IMR-90 (cell line): ENCODE measurements around the gene EPS8. TPM values are rescaled to one million over a fixed set of nuclear protein-coding genes. Genes with fewer than 3 reads are reported as not detected.

ENCODE experiments used
- ATAC-seq: fragments of 200-7000 bp; cut with Tn5 transposase; 2 replicates; pipeline ENCODE4 v1.9.1; 2020; ENCODE audit warnings: low read depth, mild to moderate bottlenecking, moderate library complexity
- BruUV-seq: library from RNA; stranded (reverse); fragments of 400-500 nt; replicated peaks from 2 replicates; lab custom pipeline; 2021; lab: Mats Ljungman, UMichigan
- CTCF ChIA-PET: fragments of 300-600 bp; formaldehyde crosslinking; extraction: SDS; loops from one replicate; lab custom pipeline; 2021; ENCODE audit warnings: antibody characterized with exemption; lab: Yijun Ruan, JAX
- POLR2A ChIA-PET: fragments of 300-600 bp; sonication (Branson Sonifier 250); formaldehyde crosslinking; loops from one replicate; lab custom pipeline; 2022; ENCODE audit warnings: antibody characterized with exemption; ENCODE audit not compliant: unreplicated experiment; lab: Charles Lee
- DNase-seq: peaks from one replicate; pipeline ENCODE4 v3.0.0; 2013
- H2AFZ ChIP-seq: replicated peaks from 2 replicates; pipeline ENCODE3; 2013; ENCODE audit warnings: low read length, mild to moderate bottlenecking; ENCODE audit not compliant: poor library complexity
- H2AK5ac ChIP-seq: 2 replicates; pipeline ENCODE4 v1.6.1; 2013; ENCODE audit warnings: low read depth, low read length, inconsistent platforms
- H2AK9ac ChIP-seq: replicated peaks from 2 replicates; pipeline ENCODE3; 2013; ENCODE audit warnings: mild to moderate bottlenecking, low read depth, low read length, moderate library complexity; ENCODE audit not compliant: poor library complexity
- H2BK120ac ChIP-seq: 2 replicates; pipeline ENCODE4 v1.6.1; 2013; ENCODE audit warnings: low read depth, low read length, inconsistent platforms
- H2BK15ac ChIP-seq: 3 replicates; pipeline ENCODE4 v1.6.1; 2013; ENCODE audit warnings: low read depth, low read length, inconsistent platforms
- H2BK20ac ChIP-seq: 2 replicates; pipeline ENCODE4 v1.6.1; 2013; ENCODE audit warnings: low read depth, mild to moderate bottlenecking, inconsistent platforms, low read length, moderate library complexity
- H2BK5ac ChIP-seq: 2 replicates; pipeline ENCODE4 v1.6.1; 2013; ENCODE audit warnings: mild to moderate bottlenecking, low read depth, low read length, inconsistent platforms; ENCODE audit not compliant: poor library complexity, severe bottlenecking
- H3K14ac ChIP-seq: replicated peaks from 2 replicates; pipeline ENCODE4 v1.6.1; 2013; ENCODE audit warnings: low read depth, low read length, inconsistent platforms
- H3K18ac ChIP-seq: 2 replicates; pipeline ENCODE4 v1.6.1; 2013; ENCODE audit warnings: low read depth, low read length, control low read depth
- H3K23ac ChIP-seq: 2 replicates; pipeline ENCODE4 v1.6.1; 2013; ENCODE audit warnings: low read depth, low read length, inconsistent platforms
- H3K27ac ChIP-seq: 2 replicates; pipeline ENCODE4 v1.5.1; 2013; ENCODE audit warnings: mild to moderate bottlenecking, control low read depth, low read length; ENCODE audit not compliant: insufficient read depth
- H3K27me3 ChIP-seq: 2 replicates; pipeline ENCODE4 v1.6.1; 2013; ENCODE audit warnings: low read length; ENCODE audit not compliant: control insufficient read depth, insufficient read depth
- H3K36me3 ChIP-seq: 2 replicates; pipeline ENCODE4 v1.6.1; 2013; ENCODE audit warnings: low read length, mixed read lengths; ENCODE audit not compliant: control insufficient read depth, insufficient read depth
- H3K4ac ChIP-seq: 2 replicates; pipeline ENCODE4 v1.6.1; 2013; ENCODE audit warnings: low read depth, low read length, inconsistent platforms
- H3K4me1 ChIP-seq: 2 replicates; pipeline ENCODE4 v1.6.1; 2013; ENCODE audit warnings: low read length, mixed read lengths; ENCODE audit not compliant: control insufficient read depth, insufficient read depth
- H3K4me2 ChIP-seq: 2 replicates; pipeline ENCODE4 v1.6.1; 2013; ENCODE audit warnings: low read depth, mild to moderate bottlenecking, control low read depth, low read length, moderate library complexity
- H3K4me3 ChIP-seq: 2 replicates; pipeline ENCODE4 v1.5.1; 2013; ENCODE audit warnings: low read depth, mild to moderate bottlenecking, control low read depth, low read length, moderate library complexity; ENCODE audit not compliant: insufficient read depth
- H3K56ac ChIP-seq: 2 replicates; pipeline ENCODE4 v1.6.1; 2013; ENCODE audit warnings: low read length, inconsistent platforms; ENCODE audit not compliant: insufficient read depth; ENCODE audit errors: extremely low read depth
- H3K79me1 ChIP-seq, 2 experiments: 2 replicates each; pipeline ENCODE4 v1.6.1; 2013; ENCODE audit warnings: low read length in 2 of 2, inconsistent platforms in 1 of 2, low read depth in 1 of 2
- H3K9ac ChIP-seq: 2 replicates; pipeline ENCODE4 v1.6.1; 2013; ENCODE audit warnings: low read depth, low read length, control low read depth
- H3K9me1 ChIP-seq: 2 replicates; pipeline ENCODE4 v1.6.1; 2013; ENCODE audit warnings: low read length, inconsistent platforms; ENCODE audit not compliant: insufficient read depth
- H3K9me3 ChIP-seq: 2 replicates; pipeline ENCODE4 v1.6.1; 2013; ENCODE audit warnings: low read length; ENCODE audit not compliant: control insufficient read depth, insufficient read depth
- H4K20me1 ChIP-seq: 2 replicates; pipeline ENCODE4 v1.6.1; 2013; ENCODE audit warnings: low read length, inconsistent platforms; ENCODE audit not compliant: insufficient read depth
- H4K5ac ChIP-seq: 2 replicates; pipeline ENCODE4 v1.6.1; 2013; ENCODE audit warnings: mild to moderate bottlenecking, low read depth, low read length, control low read depth
- H4K8ac ChIP-seq, 2 experiments: 2 replicates each; pipeline ENCODE4 v1.6.1; 2013; ENCODE audit warnings: low read depth in 2 of 2, low read length in 2 of 2, control low read depth in 1 of 2, inconsistent platforms in 1 of 2
- H4K91ac ChIP-seq: 2 replicates; pipeline ENCODE4 v1.6.1; 2013; ENCODE audit warnings: low read depth, low read length, inconsistent platforms; ENCODE audit not compliant: insufficient read depth
- BHLHE40 ChIP-seq: fragments of 150-350 bp; IDR thresholded peaks from 2 replicates; pipeline ENCODE4 v1.6.1; 2016; ENCODE audit warnings: mild to moderate bottlenecking, low read depth, low read length
- CEBPB ChIP-seq: IDR thresholded peaks from 2 replicates; pipeline ENCODE4 v1.6.1; 2012; ENCODE audit warnings: low read depth, low read length, improper control_type of control experiment
- CHD1 ChIP-seq: IDR thresholded peaks from 2 replicates; pipeline ENCODE4 v1.6.1; 2012; ENCODE audit warnings: low read depth, low read length, improper control_type of control experiment
- CTCF ChIP-seq: conservative IDR thresholded peaks from 2 replicates; pipeline ENCODE4 v1.5.1; 2012; ENCODE audit warnings: mild to moderate bottlenecking, low read depth, low read length, improper control_type of control experiment
- ELK1 ChIP-seq: fragments of 150-350 bp; IDR thresholded peaks from 2 replicates; pipeline ENCODE4 v1.6.1; 2016; ENCODE audit warnings: low read depth, mild to moderate bottlenecking, low read length, moderate library complexity, borderline replicate concordance
- FOS ChIP-seq: fragments of 150-350 bp; IDR thresholded peaks from 2 replicates; pipeline ENCODE4 v1.6.1; 2016; ENCODE audit warnings: low read depth, low read length
- MAFK ChIP-seq: IDR thresholded peaks from 2 replicates; pipeline ENCODE4 v1.6.1; 2012; ENCODE audit warnings: low read depth, low read length, improper control_type of control experiment
- MAZ ChIP-seq: IDR thresholded peaks from 2 replicates; pipeline ENCODE4 v1.6.1; 2012; ENCODE audit warnings: low read depth, mild to moderate bottlenecking, low read length, improper control_type of control experiment, moderate library complexity, borderline replicate concordance
- MXI1 ChIP-seq: IDR thresholded peaks from 2 replicates; pipeline ENCODE4 v1.6.1; 2012; ENCODE audit warnings: low read depth, mild to moderate bottlenecking, low read length, moderate library complexity, borderline replicate concordance
- NFE2L2 ChIP-seq: fragments of 150-350 bp; IDR thresholded peaks from 2 replicates; pipeline ENCODE4 v1.6.1; 2016; ENCODE audit warnings: low read depth, mild to moderate bottlenecking, low read length
- POLR2A ChIP-seq: IDR thresholded peaks from 2 replicates; pipeline ENCODE4 v1.6.1; 2012; ENCODE audit warnings: mild to moderate bottlenecking, low read depth, low read length
- RAD21 ChIP-seq: IDR thresholded peaks from 2 replicates; pipeline ENCODE4 v1.6.1; 2012; ENCODE audit warnings: low read length, improper control_type of control experiment
- RCOR1 ChIP-seq: IDR thresholded peaks from 2 replicates; pipeline ENCODE4 v1.6.1; 2012; ENCODE audit warnings: mild to moderate bottlenecking, low read length, improper control_type of control experiment; ENCODE audit not compliant: insufficient replicate concordance
- RFX5 ChIP-seq: IDR thresholded peaks from 2 replicates; pipeline ENCODE4 v1.8.0; 2012; ENCODE audit warnings: low read depth, mild to moderate bottlenecking, low read length, moderate library complexity
- SMC3 ChIP-seq: fragments of 150-350 bp; IDR thresholded peaks from 2 replicates; pipeline ENCODE4 v1.6.1; 2016; ENCODE audit warnings: low read depth, mild to moderate bottlenecking, antibody characterized with exemption, low read length, moderate library complexity
- USF2 ChIP-seq: fragments of 150-350 bp; IDR thresholded peaks from 2 replicates; pipeline ENCODE4 v1.6.1; 2017; ENCODE audit warnings: mild to moderate bottlenecking, antibody characterized with exemption, low read length, low read depth
- WGBS, 2 experiments: methylation state at CpG; one replicate each; pipeline versions ENCODE4 v1.1.5 to v1.1.7; 2013; ENCODE audit warnings: missing lambda C conversion rate in 2 of 2; ENCODE audit not compliant: insufficient read length in 1 of 2; ENCODE audit errors: extremely low coverage in 2 of 2; 5-methylcytosine and 5-hydroxymethylcytosine counted together
- dilution Hi-C: fragments of 300-500 bp; cut with HindIII; formaldehyde crosslinking; loops from one replicate; pipeline ENCODE4 v1.14.3; 2018; ENCODE audit warnings: low sequenced_read_pairs; ENCODE audit not compliant: unreplicated experiment
- in situ Hi-C: fragments of 300-500 bp; cut with MboI; formaldehyde crosslinking; loops from 3 replicates; pipeline ENCODE4 v1.14.3; 2019; ENCODE audit warnings: low sequenced_read_pairs, inconsistent platforms, mixed read lengths
- intact Hi-C: fragments of 100-400 bp; cut with micrococcal nuclease; formaldehyde crosslinking; loops from 2 replicates; pipeline ENCODE4 v1.10.0; 2022
- polyA plus RNA-seq, 3 experiments: library from polyadenylated mRNA; depleted of rRNA; stranded (reverse); fragments of >200 nt; gene quantifications; 2 replicates each; pipeline ENCODE4 v1.2.3, GENCODE V29; 2012; ENCODE audit warnings: low replicate concordance in 1 of 3
- total RNA-seq: library from RNA; depleted of rRNA; stranded (reverse); fragments of >200 nt; gene quantifications from 2 replicates; pipeline ENCODE4 v1.2.3, GENCODE V29; 2012

EPS8 gene
- total and polyA plus RNA-seq, 2 of the 4 experiments (the other 2 are of a cell fraction) = 45.1 to 104 TPM

- Histone ChIP-seq H3K9me3 (no peaks in the 10 kb centered on the region), H3K27me3 (no peaks in the 10 kb centered on the region), H4K5ac (no peak overlapping the region), H2BK15ac (no peak overlapping the region), H2AK9ac (no peak overlapping the region), H3K56ac (no peak overlapping the region), H3K23ac (no peak overlapping the region), H4K8ac (no peak overlapping the region), H4K20me1 (peaks cover 3% of the 10 kb centered on the region; the same call in 1 of the 2 replicates), H2AFZ (no peak overlapping the region), H3K4me2 (no peak overlapping the region), H4K91ac (no peak overlapping the region), H2BK120ac (no peak overlapping the region), H3K9ac (no peak overlapping the region), H2BK20ac (no peak overlapping the region), H2AK5ac (no peak overlapping the region), H3K4me3 (no peak overlapping the region), H3K4me1 (no peaks in the 10 kb centered on the region), H3K36me3 (peaks cover 3% of the 10 kb centered on the region; the same call in 1 of the 2 replicates), H3K18ac (no peak overlapping the region), H2BK5ac (no peak overlapping the region), H3K79me1 (peaks cover 12 to 47% of the 10 kb centered on the region in 2 experiments), H3K4ac (no peak overlapping the region), H3K14ac (no peak overlapping the region), H3K9me1 (no peaks in the 10 kb centered on the region), H3K27ac (no peak overlapping the region)
- no CpG with 5 or more reads among the region's 6 CpGs for WGBS, 2 experiments
- ChIA-PET CTCF (no interaction called here), POLR2A (no interaction called here)
- no TSS peak for BruUV-seq
- TF ChIP-seq BHLHE40 (no peak), MAFK (no peak), ELK1 (no peak), USF2 (no peak), POLR2A (no peak), CEBPB (no peak), RCOR1 (no peak), CHD1 (no peak), MAZ (no peak), RFX5 (no peak), MXI1 (no peak), SMC3 (no peak), NFE2L2 (no peak), RAD21 (no peak), FOS (no peak), CTCF (no peak)
- ATAC-seq (no peak), DNase-seq (no peak)
- intact Hi-C loops (no loop called here), in situ Hi-C loops (no loop called here), dilution Hi-C loops (no loop called here)
Observed at GRCh38 chr12:15707516-15708199, 81.5 kb downstream of the EPS8 start.
